ENCODE measurements around the gene WDR90.

DNA sequence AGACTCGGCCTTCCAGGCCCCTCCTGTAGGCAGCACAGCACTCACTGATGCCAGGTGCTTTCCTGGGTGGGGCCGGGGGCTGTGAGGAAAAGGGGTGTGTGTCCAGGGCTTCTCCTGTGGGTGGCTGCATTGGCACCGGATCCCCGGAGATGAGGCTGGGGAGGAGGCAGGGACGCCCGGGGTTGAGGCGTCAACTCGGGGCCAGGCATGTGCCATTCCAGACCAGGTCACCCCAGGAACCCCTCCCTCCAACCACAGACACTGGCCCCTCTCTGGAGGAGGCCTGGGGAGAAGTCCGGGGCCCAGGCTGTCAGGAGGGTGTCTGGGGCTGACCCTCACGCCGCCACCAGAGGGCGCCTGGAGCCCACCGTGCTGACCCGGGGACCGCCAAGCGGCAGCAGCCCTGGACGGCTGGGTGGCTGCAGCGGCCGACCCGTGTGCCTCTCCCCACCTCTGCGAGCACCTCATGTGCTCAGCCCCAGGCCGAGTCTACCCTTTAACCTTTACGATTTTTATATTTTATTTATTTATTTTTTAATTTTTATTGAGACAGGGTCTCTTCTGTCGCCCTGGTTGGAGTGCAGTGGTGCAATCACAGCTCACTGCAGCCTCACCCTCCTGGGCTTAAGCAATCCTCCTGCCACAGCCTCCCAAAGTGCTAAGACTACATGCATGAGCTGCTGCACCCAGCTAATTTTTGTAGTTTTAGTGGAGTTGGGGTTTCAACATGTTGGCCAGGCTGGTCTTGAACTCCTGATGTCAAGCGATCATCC is 62.6 kb downstream of the WDR90 start:
- TF ChIP-seq, protein P1, sequence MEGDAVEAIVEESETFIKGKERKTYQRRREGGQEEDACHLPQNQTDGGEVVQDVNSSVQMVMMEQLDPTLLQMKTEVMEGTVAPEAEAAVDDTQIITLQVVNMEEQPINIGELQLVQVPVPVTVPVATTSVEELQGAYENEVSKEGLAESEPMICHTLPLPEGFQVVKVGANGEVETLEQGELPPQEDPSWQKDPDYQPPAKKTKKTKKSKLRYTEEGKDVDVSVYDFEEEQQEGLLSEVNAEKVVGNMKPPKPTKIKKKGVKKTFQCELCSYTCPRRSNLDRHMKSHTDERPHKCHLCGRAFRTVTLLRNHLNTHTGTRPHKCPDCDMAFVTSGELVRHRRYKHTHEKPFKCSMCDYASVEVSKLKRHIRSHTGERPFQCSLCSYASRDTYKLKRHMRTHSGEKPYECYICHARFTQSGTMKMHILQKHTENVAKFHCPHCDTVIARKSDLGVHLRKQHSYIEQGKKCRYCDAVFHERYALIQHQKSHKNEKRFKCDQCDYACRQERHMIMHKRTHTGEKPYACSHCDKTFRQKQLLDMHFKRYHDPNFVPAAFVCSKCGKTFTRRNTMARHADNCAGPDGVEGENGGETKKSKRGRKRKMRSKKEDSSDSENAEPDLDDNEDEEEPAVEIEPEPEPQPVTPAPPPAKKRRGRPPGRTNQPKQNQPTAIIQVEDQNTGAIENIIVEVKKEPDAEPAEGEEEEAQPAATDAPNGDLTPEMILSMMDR (IDR thresholded peaks at IDR 0.05), result peak; percentile 57 to 89 (median 82)
- TF ChIP-seq POLR2A (IDR thresholded peaks at IDR 0.05), result no peak
